Hepatic stellate cell (primary cell): ENCODE data around the gene PVR.
"Not testable (repeated sequence)": the region's sequence is repeated elsewhere in the genome, so short reads cannot be mapped to it uniquely, and the experiment has no call there.

Experiments
- DNase-seq: peaks from one replicate; pipeline ENCODE4 v3.0.0; 2011; ENCODE audit warnings: low spot score

Gene PVR

GRCh38 chr19:44672226-44672625 lies 28.5 kb downstream of the PVR start:
- DNase-seq: no peak

DNA sequence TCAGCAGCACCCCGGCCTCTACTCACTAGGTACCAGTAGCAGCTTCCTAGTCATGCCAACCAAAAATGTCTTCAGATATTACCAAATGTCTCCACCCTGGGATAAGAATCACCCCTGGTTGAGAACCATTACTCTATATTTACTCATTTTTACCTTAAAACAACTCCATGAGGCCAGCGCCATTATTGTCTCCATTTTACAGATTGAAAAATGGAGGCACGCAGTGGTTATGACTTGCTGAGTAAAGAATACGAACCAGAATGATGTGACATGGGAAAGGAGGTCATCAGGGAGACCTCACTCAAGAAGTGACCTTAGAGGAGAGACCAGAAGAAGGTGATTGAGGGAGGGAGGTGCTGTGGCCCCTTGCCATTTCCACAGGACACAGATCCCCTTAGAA lies 29.8 kb downstream of the PVR start:
- no peak for DNase-seq

- no peak for DNase-seq
These were observed 31.8 kb downstream of the PVR start for GRCh38 chr19:44675521-44675920.

DNA sequence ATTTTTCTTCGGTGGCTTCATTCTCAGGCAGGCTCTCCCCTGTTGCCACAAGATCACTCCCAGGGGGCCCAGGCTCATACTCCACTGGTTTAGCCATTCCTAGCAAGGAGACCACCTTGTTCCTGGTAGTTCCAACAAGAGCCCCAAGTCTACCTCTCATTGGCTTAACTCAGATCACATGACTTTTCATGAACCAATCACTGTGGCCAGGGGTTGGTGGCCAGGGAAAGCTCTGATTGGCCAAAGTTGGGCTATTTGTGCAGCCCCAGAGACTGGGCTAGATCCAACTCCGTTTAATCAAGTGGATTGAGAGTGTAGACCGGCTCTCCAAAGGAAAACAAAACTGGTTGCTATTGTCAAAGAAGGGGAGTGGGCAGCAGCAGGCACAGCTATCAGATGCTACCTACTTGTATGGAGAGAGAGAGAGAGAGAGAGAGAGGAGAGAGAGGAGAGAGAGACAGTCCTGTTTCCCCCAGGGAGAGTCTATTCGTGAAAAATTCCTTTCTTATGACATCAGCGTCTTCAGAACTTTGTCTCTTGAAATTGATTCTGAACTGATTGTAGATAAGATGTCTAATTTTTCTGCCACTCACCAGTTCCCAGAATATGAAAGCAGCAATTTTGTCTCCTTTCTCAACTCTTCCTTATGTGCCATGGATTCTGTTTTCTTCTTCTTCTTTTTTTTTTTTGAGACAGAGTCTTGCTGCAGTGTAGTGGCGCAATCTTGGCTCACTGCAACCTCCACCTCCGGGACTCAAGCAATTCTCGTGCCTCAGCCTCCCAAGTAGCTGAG lies 33.5 kb downstream of the PVR start:
- peak; percentile 72 for DNase-seq

DNA sequence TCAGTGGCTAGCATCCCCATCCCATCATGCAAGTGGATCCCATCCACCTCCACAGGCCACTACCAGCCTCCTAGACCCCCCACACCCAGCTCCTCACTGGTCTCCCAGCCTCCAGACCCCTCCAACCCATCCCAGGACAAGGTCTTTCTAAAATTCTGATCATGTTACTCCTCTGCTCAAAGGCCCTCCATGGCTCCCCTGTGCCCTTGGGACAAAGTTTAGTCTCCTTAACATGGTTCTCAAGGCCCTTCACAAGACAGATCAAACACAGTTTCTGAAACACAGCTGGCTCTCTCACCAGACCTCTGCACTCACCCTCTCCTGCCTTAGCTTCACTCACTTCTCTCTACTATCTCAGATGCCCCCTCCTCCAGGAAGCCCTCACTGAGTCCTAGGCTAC lies 36.8 kb downstream of the PVR start:
- DNase-seq: no peak

GRCh38 chr19:44681992-44682790 lies 38.5 kb downstream of the PVR start:
- DNase-seq: no peak

DNA sequence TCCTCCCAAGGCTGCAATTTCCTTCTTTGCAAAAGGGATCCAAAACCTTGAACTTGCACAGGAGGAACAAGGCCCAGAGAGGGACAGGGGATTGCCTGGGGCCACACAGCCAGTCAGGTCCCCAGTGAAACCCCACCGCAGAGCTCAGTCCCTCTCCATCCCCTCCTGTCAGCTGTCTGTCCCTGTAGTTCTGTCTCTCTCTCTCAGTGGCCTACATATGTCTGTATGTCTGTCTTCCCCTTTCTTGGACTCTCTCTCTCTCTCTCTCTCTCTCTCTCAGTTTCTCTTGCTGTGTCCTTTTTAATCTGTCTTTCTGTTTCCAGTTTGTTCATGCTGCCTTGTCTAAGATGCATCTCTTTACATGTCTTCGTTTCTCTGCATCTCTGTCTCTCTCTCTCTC lies 39.1 kb downstream of the PVR start:
- DNase-seq: no peak

- DNase-seq: no peak
These were observed 39.9 kb downstream of the PVR start for GRCh38 chr19:44683434-44684210.

DNA sequence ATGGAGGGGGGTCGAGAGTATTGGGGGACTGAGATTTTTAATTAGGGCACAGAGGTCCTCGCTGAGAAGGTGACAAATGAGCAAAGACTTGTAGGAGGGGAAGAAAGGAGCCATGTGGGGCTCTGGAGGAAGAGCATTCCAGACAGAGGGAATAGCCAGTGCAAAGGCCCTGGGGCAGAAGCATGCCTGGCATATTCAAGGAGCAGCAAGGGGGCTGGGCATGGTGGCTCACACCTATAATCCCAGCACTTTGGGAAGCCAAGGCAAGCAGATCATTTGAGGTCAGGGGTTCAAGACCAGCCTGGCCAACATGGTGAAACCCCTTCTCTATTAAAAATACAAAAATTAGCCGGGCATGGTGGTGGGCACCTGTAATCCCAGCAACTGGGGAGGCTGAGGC lies 40.7 kb downstream of the PVR start:
- not testable (repeated sequence) for DNase-seq

DNA sequence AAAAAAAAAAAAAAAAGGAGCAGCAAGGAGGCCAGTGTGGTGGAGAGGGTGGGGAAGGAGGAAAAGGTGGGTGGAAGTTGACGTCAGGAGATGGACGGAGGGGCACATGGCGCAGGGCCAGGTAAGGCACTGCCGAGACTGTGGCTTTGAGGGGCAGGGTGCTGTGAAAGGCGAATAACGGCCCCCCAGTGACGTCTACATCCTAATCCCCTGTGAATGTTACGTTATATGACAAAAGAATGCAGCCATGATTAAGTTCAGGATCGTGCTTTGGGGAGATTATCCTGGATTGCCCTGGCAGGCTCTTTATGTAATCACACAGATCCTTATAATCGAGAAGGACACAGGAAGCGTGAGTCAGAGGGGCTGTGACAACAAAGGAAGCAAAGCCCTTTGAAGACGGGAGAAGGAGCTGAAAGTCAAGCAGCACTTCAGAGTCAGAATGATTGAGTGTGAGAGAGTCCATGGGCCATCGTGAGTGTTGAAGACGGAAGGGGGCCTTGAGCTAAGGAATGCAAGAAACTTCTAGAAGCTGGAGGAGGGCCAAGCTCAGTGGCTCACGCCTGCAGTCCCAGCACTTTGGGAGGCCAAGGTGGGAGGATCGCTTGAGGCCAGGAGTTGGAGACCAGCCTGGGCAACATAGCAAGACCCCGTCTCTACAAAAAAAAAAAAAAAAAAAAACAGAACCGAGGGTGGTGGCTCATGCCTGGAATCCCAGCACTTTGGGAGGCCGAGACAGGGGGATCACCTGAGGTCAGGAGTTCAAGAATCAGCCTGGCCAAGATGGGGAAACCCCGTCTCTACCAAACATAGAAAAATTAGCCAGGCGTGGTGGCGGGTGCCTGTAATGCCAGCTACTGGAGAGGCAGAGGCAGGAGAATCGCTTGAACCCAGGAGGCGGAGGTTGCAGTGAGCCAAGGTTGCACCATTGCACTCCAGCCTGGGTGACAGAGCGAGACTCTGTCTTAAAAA lies 41.5 kb downstream of the PVR start:
- DNase-seq: peak; percentile 89

DNA sequence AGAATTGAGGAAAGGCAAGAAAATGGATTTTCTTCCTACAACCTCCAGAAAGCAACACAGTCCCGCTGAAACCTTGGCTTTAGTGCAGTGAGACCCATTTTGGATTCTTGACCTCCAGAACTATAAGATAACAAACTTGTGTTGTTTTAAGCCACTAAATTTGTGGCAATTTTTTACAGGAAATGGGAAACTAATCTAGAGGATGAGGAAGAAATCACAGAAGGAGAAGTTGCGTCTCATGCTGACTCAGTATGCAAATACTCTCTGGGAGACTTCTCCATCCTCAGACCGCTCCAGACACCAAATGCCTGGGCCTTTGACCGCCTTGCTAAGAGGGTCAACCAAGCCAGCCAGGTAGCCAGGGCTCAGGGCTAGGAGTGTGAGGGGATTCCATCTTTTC lies 42.2 kb downstream of the PVR start:
- peak; percentile 57 for DNase-seq

DNA sequence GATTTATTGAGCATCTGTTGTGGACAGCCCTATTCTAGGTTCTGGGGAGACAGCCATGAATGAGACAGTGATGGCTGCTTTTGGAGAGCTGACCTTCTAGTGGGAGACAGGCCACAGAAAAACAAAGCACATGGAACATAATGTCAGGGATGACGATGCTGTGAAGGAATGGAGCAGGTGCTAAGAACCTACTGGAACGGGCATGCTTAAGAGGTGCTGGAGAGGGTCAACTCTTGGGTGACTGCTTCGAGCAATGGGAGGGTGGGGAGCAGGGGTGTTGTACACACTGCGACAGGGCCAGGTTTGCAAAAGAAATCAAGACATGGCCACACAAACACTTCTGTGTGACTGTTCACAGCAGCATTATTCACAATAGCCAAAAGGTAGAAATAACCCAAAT lies 43.2 kb downstream of the PVR start:
- DNase-seq: no peak

DNA sequence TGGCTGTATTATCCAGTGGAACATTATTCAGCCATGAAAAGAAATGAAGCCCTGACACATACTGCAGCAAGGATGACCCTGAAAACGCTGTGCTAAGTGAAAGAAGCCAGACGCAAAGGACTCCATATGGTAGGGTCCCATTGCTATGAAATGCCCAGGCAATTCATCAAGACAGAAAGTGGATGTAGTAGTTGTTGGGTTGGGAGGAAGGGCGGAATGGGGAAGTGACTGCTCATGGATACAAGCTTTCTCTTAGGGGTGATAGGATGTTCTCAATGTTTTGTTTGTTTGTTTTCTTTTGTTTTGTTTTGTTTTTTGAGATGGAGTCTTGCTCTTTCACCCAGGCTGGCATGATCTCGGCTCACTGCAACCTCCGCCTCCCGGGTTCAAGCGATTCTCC lies 44.2 kb downstream of the PVR start:
- no peak for DNase-seq

DNA sequence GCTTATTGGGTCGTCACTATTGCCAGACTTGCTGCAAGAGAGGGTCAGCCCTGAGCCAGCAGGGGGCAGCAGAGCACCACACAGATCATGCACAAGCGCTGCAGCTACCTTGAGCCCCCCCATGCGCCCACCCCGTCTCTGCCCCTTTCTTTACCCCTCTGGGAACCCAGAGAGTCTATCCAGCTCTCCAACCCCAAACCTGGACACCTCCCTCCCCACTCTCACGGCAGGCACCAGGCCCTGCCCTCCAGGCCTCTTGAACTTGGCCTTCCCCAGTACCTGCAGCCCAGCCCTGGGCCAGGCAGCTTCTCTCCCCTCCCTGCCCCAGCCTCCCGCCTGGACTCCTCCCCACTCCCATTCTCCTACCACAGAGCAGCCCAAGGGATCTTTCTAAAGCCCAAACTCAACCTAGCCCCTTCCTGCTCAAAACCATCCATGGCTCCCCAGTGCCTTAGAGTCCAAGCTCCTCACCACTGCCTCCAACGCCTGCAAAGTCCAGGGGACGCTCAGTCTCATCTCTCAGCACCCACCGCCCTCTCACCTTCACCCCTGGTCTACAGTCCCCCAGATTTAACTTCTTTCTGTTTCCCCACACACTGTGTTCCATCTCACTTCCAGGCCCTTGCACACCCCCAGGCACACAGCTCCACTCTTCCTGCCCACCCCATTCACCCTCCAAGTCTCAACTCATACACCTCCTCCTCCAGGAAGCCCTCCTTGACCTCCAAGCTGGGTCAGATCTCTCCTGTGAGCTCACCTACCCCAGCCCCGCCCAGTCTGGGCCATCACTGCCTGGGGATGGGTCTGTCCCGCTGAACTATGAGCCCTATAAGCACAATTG lies 45.8 kb downstream of the PVR start:
- peak; percentile 67 for DNase-seq

GRCh38 chr19:44690131-44690440 lies 46.4 kb downstream of the PVR start:
- DNase-seq: no peak

GRCh38 chr19:44692379-44692721 lies 48.6 kb downstream of the PVR start:
- DNase-seq: no peak

GRCh38 chr19:44694184-44694579 lies 50.5 kb downstream of the PVR start:
- no peak for DNase-seq

- no peak for DNase-seq
These were observed 53.4 kb downstream of the PVR start for GRCh38 chr19:44696939-44697669.

GRCh38 chr19:44697670-44698034 lies 53.9 kb downstream of the PVR start:
- no peak for DNase-seq

DNA sequence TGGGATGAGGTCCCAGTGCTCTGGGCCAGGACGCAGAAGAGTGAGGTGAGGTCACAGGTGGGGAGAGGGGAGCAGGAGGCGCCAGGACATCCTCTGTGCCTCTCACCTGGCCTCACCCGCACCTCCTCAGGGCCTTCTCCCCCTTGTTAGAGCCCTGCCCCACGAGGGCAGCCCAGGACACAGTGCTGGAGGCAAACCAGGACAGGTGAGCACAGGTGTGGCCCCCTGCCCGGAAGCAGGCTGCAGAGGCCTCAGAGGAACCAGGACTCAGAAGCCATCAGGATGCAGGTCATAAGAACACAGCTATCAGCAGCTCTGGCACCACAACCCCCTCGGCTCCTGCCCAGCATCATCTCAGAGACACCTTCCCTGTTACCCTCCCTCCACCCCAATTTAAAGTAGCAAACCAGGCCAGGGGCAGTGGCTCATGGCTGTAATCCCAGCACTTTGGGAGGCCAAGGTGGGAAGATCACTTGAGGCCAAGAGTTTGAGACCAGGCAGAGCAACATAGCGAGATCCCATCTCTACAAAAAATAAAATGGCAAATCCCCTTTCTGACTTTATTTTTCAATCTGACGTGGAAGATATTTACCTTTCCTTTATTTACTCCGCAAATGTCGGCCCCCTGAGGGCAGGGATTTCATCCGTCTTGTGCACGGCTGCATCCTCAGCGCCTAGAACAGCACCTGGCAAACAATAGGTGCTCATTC lies 54.9 kb downstream of the PVR start, which contains the start of gene CEACAM16:
Gene CEACAM16, plus strand, starts transcription at position 660 of the 710 bp plus-strand sequence. CDS start 2,306 bp downstream, outside the sequence.
- DNase-seq: no peak
